ENCODE measurements around the gene NFX1.
A peak's percentile ranks its signal among the peaks of the same experiment; 100 is the strongest.

Gene NFX1

DNA sequence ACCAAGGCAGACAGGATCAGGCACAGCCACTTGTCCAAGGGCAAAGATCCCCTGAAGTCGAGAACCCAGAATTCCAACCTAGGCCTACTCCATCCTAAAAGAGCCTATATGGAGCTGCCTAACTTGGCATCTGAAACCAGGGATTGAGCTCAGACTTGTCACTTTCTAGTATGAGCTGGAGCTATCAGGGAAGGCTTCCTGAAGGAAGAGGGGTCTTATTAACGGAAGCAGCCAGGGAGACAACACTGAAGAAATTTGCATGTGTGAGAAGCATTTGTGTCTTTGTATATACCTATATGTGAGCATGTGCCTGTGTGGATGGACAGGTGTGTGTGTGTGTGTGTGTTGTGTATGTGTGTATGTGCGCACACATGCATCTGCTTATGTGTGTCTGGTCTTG is 116.7 kb downstream of the NFX1 start:
- FAIRE-seq: no peak
- DNase-seq (ENCODE audit: insufficient read length): no peak

DNA sequence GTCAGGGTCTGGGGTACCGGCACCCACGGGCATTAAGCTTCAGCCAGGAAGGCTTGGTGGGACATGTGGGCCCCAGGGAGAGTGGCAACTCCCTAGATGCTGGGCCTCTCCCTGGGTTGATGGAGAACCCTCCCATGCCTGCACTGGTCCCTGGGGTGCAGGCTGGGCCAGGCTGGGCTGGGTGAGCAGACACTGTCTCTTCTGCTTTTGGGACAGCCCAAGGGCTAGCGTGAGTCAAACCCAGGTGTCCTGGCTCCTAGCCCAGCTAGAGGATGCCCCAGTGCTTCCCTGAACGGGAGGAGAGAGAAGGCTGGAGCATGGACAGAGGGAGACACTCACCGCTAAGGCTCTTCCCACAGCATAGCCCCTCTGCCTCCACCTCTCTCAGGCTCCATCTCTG is 117.8 kb downstream of the NFX1 start:
- FAIRE-seq (no peak), DNase-seq (ENCODE audit: insufficient read length) (no peak)
- no peak for TF ChIP-seq POLR2A (IDR thresholded peaks at IDR 0.05; ENCODE audit: low read depth, low read length)
- no peak for TF ChIP-seq TAF1 (IDR thresholded peaks at IDR 0.05; ENCODE audit: borderline replicate concordance, low read depth, low read length)
- TF ChIP-seq POLR2AphosphoS5 (IDR thresholded peaks at IDR 0.05; ENCODE audit: low read depth, low read length): no peak

More for the DNA sequence above, 116.7 kb downstream of the NFX1 start:
- TF ChIP-seq TAF1 (IDR thresholded peaks at IDR 0.05; ENCODE audit: borderline replicate concordance, low read depth, low read length) (no peak), POLR2A (IDR thresholded peaks at IDR 0.05; ENCODE audit: low read depth, low read length) (no peak), POLR2AphosphoS5 (IDR thresholded peaks at IDR 0.05; ENCODE audit: low read depth, low read length) (no peak)

DNA sequence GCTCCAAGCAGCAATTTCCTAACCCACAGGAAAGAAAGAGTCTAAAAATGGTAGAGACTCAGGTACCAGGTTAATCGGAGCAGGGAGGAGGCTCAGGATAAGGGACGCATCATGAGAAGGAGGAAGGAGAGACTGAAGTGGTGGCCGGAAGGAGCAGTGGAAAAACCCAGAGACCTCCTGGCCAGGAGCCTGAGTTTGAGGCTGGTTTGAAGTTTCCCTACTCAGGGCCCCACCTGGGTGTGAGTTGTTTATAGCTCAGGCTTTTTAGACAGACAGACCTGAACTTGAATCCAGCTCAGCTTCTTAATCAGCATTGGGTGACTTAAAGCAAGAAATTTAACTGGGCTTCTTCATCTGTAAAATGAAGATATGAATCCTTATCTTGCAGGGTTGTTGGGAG is 124.0 kb downstream of the NFX1 start:
- FAIRE-seq (no peak), DNase-seq (ENCODE audit: insufficient read length) (no peak)
- TF ChIP-seq TAF1 (IDR thresholded peaks at IDR 0.05; ENCODE audit: borderline replicate concordance, low read depth, low read length) (no peak), POLR2A (IDR thresholded peaks at IDR 0.05; ENCODE audit: low read depth, low read length) (no peak), POLR2AphosphoS5 (IDR thresholded peaks at IDR 0.05; ENCODE audit: low read depth, low read length) (no peak)

DNA sequence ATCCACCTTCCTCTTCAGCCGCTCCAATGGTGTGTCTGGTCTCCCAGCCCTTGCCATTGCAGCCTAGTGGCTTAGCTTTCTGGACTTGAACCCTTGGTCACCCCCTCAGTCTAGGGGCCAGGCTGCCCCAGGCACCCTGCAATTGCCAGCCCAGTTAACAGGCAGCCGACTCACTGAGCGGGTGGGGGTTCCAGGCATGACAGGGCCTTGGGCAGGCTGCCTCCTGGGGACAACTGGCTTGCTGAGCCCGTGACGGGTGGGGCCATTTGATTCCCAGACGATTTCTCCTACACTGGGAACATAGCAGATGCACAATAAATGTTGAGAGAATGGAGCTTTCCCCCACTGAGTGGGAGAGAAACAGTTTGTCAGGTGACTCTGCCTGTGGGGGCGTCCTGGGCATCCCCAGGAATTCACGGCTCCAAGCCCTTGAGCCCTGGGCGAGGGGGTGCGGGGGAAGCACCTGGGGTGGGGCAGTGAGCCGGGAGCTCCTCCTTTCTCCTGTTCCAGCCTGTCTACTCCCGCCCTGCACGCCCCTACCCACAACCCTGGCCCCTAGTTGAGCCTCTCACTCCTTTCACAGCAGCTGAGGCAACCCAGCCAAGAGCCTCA is 124.7 kb downstream of the NFX1 start:
- no peak for FAIRE-seq
- no peak for TF ChIP-seq TAF1 (IDR thresholded peaks at IDR 0.05; ENCODE audit: borderline replicate concordance, low read depth, low read length)
- no peak for TF ChIP-seq POLR2A (IDR thresholded peaks at IDR 0.05; ENCODE audit: low read depth, low read length)
- TF ChIP-seq POLR2AphosphoS5 (IDR thresholded peaks at IDR 0.05; ENCODE audit: low read depth, low read length): no peak

DNA sequence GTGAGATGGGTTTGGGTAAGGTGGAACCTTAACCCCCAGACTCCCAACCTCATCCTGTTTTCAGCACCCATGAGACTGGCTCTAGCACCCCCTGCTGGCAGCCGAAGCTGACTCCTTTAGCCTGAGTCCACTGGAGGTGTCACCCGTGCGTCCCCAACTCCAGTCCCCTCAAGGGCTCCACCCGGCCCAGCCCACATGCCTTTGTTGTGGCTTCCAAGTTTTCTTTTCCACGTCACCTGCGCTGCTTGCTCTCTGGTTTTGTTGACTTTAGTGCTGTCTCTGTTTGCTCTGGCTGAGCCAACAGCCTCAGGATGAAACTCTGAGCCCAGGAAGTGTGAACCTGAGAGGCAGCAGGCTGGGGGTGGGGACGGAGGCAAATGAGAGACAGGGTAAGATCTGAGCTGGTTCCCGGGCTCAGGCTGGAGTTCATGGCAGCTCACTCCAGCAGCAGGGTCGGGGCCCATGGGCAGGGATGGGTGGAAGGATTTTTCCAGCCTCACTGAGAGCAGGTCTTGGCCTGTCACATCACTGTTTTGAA is 125.3 kb downstream of the NFX1 start:
- TF ChIP-seq TAF1 (IDR thresholded peaks at IDR 0.05; ENCODE audit: borderline replicate concordance, low read depth, low read length) (no peak), POLR2A (IDR thresholded peaks at IDR 0.05; ENCODE audit: low read depth, low read length) (no peak), POLR2AphosphoS5 (IDR thresholded peaks at IDR 0.05; ENCODE audit: low read depth, low read length) (no peak)
- FAIRE-seq (peak; percentile 36), DNase-seq (ENCODE audit: insufficient read length) (peak; percentile 66)

More for the DNA sequence above, 124.7 kb downstream of the NFX1 start:
- DNase-seq (ENCODE audit: insufficient read length): no peak

DNA sequence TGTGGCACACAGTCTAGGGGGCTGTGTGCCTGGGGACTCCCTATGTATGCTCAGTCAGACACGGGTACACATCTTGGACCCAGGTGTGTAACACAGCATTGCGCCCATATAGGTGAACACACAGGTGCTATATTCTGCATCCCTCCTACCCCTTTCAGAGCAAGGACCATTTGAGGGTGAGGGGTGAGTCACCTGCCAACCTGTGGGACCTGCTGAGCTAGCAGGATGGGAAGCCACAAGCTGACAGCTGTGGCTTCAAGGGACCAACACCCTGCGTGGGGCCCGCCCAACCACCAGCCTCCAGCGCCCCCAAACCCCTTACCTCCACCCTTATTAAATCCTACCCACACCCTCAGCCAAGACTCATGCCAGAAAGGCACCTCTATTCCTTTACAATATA is 126.7 kb downstream of the NFX1 start:
- DNase-seq (ENCODE audit: insufficient read length) (no peak), FAIRE-seq (no peak)
- TF ChIP-seq TAF1 (IDR thresholded peaks at IDR 0.05; ENCODE audit: borderline replicate concordance, low read depth, low read length) (no peak), POLR2AphosphoS5 (IDR thresholded peaks at IDR 0.05; ENCODE audit: low read depth, low read length) (no peak), POLR2A (IDR thresholded peaks at IDR 0.05; ENCODE audit: low read depth, low read length) (no peak)

DNA sequence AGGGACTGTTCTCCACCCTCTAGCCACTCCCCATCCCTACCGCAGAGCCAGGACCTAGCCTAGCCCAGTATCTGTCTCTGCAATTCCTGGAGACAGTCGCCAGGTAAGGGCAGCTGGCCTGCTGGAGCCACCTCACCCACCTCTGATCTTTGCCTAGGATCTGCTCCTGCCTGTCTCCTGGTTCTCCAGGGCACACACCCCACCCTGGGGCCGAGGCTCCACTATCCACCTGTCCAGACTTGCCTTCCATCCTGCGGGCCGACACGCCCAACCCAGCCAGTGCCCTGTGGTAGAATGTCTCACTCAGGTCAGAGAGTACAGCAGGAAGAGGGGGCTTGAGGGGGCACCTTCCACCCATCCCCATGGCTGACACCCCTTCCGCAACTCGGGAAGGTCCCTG is 127.8 kb downstream of the NFX1 start:
- FAIRE-seq (no peak), DNase-seq (ENCODE audit: insufficient read length) (no peak)
- no peak for TF ChIP-seq TAF1 (IDR thresholded peaks at IDR 0.05; ENCODE audit: borderline replicate concordance, low read depth, low read length)
- TF ChIP-seq POLR2AphosphoS5 (IDR thresholded peaks at IDR 0.05; ENCODE audit: low read depth, low read length): no peak
- no peak for TF ChIP-seq POLR2A (IDR thresholded peaks at IDR 0.05; ENCODE audit: low read depth, low read length)

DNA sequence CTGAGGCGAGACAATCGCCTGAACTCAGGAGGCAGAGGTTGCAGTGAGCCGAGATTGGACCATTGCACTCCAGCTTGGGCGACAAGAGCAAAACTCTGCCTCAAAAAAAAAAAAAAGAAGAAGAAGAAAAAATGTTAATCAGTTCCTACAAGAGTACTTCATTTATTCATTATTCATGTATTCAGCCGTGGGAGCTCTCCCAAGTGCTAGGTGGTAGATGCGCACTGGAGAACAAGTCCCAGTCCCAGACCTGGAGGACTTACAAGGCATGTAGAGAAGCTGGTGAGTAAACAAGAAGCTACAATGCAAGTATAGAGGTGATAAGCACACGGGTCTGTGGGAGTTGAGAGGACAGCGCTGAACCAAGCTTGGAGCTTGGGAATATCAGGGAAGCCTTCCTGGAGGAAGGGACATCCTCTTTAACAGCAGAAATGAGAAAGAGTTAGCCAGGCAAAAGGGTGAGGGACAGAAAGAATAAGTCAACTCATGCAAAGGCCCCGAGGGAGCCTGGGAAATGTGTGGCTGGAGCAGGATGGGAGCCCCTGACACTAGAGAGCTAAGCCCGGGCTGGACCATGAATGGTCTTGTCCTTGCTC is 129.5 kb downstream of the NFX1 start:
- TF ChIP-seq TAF1 (IDR thresholded peaks at IDR 0.05; ENCODE audit: borderline replicate concordance, low read depth, low read length): no peak
- no peak for TF ChIP-seq POLR2AphosphoS5 (IDR thresholded peaks at IDR 0.05; ENCODE audit: low read depth, low read length)
- no peak for TF ChIP-seq POLR2A (IDR thresholded peaks at IDR 0.05; ENCODE audit: low read depth, low read length)
- DNase-seq (ENCODE audit: insufficient read length) (no peak), FAIRE-seq (no peak)
